ENCODE data around the gene COX11.
A peak's percentile ranks its signal among the peaks of the same experiment; 100 is the strongest.

COX11 gene

GRCh38 chr17:54968262-54968987 lies at the start of gene COX11, which contains the start of gene STXBP4:
TSS of gene COX11 (minus strand) at chr17:54968654. CDS start at chr17:54968646, 8 bp downstream.
TSS of gene STXBP4 (plus strand) at chr17:54968765. CDS start at chr17:54986220, 17,455 bp downstream.
- peak; percentile 92 for DNase-seq

- no peak for DNase-seq
These were observed 37.1 kb upstream of the COX11 start for GRCh38 chr17:55005520-55005919.

GRCh38 chr17:55004484-55004883 lies 36.0 kb upstream of the COX11 start:
- no peak for DNase-seq

DNA sequence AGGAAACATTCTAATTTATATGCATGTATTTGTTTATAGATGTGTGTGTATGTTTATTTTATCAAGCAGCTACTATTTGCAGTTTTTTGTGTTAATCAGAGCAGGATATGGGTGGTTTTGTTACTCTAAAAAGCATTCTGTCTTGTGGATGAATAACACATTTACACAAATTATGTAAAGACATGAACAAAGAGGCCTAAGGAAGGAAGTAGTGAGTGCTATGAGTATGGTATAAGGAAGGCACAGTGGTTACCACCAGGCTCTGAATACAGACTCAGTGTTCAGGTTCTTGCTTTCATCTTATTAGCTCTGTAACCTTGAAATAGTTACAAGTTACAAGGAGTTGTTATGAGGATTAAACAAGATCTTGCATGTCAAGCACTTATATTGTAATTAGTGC lies 34.0 kb upstream of the COX11 start:
- no peak for DNase-seq

- no peak for DNase-seq
These were observed 28.0 kb upstream of the COX11 start for GRCh38 chr17:54996441-54996840.

DNA sequence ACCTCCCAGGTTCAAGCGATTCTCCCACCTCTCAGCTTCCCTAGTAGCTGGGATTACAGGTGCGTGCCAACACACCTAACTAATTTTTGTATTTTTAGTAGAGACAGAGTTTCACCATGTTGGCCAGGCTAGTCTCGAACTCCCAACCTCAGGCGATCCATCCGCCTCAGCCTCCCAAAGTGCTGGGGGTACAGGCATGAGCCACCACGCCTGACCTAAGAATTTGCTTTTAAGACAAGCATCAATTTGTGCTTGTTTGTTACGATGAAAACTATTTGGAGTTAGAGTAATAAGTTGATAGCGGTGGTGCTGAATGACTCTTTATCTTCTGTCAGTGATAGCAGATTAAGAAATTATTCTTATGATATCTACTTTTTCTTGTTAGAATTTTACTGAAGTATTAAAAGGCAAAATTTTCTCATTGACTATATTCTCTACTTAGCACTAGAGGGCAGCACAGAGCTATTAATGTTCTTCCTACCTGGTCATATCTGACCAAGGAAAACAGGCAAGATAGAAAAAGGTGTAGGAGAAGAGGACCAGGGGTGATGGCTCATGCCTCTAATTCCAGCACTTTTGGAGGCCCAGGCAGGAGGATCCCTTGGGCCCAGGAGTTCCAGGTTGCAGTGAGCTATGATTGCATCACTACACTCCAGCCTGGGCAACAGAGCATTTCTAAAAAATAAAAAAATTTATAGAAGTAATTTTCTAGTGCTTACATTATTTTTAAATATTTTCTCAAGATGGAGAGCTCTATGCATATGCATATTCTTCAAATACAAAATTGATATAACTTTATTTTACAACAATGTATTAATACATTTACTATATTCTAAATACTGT lies 24.6 kb upstream of the COX11 start:
- DNase-seq = no peak

DNA sequence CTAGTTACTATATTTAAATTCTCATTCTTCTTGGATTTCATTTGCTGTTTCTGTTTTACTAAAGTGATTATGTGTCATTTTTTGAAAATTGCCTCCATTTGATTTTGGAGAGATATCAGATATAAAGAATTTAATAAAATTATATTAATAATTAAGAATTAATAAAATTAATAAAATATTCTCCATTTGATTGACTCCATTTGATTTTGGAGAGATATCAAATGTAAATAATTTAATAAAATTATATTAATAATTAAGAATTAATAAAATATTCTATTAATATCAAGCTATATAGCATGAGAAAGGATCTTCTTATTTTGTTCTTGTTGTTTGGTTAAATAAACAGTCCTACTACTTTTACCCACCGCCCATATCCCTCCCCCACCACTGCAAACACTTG lies 23.1 kb upstream of the COX11 start:
- no peak for DNase-seq

DNA sequence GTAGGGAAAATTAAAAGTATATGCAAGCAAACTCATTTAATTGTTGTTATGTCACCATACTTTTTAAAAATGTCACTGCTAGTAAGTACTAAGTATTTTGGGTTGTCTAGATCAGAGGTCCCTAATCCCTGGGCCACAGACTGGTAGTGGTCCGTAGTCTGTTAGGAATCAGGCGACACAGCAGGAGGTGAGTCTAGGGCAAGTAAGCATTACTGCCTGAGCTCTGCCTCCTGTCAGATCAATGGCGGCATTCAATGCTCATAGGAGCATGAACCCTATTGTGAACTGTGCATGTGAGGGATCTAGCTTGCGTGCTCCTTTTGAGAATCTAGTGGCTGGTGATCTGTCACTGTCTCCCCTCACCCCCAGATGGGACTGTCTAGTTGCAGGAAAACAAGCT lies 21.7 kb upstream of the COX11 start:
- no peak for DNase-seq

DNA sequence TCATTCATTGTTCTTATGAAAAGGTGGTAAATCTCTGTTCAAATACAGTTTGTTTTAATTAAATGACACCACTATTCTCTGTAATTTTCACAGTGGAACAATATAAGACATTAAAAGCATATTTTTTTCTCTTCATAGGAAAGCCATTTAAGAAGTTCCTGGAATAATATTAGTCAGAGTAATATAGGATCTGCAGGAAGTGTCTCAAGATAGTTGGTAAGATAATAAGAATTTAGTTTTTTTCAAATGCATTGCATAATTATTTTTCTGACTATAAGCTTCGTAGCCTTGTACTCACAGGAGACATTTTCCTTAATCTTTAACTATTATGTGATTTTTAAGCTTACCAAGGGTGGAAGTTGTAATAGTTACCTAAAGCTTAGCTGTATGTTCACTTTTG lies 17.0 kb upstream of the COX11 start:
- no peak for DNase-seq

DNA sequence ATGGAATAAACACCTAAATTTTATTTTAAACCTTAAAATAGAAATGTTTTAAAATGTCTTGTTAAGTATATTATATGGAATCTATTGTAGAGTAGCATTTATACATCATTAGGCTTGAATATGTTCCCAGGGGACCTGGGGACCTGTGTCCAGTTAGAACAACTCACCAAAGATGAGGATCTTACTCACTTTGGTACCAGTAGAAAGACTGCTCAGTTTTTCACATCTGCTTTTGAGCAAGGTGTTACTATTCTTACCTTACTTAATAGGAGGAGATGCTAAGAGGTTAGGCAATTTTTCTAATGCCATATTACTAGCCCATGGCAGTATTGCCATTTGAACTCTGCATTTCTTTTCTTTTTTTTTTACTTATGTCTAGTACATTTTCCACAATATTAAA lies 14.8 kb upstream of the COX11 start:
- no peak for DNase-seq

GRCh38 chr17:54982399-54982798 lies 13.9 kb upstream of the COX11 start:
- no peak for DNase-seq

- DNase-seq = no peak
These were observed 11.9 kb upstream of the COX11 start for GRCh38 chr17:54980375-54980774.

DNA sequence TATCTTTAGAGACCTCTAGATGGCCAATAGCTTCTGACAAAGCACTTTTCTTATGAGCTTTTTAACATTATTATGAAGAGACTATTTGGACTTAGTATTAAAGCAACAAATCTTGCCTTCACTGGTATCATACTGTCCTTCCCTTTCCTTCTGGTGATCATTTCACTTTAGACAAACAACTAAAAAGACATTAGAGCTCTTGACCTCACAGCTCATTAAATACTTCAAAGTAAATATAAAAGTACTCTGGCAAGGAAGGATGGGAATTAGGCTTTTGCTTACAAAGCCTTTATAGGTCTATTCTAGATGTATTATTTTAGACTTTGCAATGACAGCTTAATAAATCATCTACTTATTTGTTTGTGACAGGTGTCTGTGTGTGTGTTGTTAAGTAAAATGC lies 11.2 kb upstream of the COX11 start:
- DNase-seq = no peak

DNA sequence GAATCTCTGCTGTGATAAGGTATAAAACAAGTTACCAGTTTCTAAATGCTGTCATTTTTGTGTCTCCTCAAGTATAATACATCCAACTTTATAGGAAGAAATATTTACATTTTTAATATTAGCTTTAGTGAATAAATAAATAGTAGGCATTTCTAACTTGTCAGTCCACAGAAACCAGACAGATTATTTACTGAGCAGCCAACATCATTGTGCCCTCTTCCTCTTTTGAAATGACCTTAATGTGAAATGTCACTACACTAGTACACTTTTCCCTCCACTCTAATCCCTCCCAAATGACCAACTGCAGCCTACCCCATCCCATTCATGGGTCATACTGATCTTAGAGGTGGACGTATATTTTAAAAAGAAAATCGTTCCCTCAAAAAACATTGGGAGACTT lies 9.3 kb upstream of the COX11 start:
- no peak for DNase-seq

- no peak for DNase-seq
These were observed 7.9 kb upstream of the COX11 start for GRCh38 chr17:54976316-54976715.

DNA sequence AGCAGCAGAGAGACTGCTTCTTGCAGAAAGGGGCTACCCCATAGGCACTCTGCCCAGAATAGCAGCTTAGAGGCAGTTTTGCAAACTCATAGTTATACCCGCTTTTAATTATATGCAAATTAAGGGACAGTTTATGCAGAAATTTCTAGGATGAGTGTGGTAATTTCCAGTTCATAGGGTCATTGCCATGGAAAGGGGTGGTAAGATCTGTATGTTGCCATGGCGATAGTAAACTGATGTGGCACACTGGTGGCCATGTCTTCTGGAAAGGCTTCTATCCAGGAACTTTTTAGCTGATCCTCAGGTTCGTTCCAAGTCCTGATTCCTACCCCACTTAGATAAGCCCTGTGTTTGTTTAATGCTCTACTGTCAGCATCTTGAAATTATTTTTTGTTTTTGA lies 6.3 kb upstream of the COX11 start:
- DNase-seq = no peak

DNA sequence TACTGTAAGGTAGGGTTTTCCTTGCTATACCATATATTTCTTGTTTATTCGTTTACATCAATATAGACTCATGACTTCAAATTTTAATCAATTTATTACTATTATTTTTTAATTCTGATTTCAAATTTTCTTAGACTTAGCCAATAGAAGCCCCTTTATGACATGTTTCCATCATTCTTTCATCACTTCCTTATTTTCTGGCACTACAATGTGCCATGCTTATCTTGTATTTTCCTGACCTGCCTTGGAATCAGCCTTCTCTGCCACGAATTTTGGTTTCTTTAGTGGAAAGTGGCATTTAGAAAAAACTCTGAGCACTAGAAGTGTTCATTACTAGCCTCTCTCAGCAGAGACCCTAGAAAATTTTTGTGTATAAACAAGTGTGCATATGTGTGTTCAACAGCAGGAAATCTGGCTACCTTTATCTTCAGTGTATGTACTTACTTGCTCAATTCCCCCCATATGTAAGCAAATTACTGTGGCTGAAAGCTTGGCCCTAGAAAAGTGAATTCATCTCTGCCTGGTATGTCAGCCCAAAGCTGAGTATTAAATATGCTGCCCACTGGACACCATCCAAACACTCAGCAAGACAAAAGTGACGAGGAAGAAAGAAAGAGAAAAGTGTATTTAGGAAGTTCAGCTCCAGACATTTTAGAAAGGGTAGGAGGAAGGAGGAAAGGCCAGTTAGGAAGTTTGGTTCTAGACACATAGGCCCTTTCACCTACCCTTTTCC lies 4.1 kb upstream of the COX11 start:
- no peak for DNase-seq

- DNase-seq = no peak
These were observed 3.4 kb upstream of the COX11 start for GRCh38 chr17:54971901-54972300.

DNA sequence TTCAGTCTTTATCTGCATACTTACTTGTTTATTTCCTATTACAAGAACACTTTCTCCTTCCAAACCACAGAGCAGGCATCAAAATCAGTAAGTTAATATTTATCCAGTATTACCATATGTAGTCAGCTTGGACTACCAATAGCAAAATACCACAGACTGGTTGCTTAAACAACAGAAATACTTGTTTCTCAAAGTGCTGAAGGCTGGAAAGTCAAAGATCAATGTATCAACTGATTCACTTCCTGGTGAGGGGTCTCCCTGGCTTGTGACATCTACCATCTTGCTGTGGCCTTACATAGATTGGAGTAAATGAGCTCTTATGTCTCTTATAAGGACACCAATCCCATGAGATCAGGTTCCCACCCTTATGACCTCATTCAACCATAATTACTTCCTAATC lies 2.7 kb upstream of the COX11 start:
- no peak for DNase-seq

DNA sequence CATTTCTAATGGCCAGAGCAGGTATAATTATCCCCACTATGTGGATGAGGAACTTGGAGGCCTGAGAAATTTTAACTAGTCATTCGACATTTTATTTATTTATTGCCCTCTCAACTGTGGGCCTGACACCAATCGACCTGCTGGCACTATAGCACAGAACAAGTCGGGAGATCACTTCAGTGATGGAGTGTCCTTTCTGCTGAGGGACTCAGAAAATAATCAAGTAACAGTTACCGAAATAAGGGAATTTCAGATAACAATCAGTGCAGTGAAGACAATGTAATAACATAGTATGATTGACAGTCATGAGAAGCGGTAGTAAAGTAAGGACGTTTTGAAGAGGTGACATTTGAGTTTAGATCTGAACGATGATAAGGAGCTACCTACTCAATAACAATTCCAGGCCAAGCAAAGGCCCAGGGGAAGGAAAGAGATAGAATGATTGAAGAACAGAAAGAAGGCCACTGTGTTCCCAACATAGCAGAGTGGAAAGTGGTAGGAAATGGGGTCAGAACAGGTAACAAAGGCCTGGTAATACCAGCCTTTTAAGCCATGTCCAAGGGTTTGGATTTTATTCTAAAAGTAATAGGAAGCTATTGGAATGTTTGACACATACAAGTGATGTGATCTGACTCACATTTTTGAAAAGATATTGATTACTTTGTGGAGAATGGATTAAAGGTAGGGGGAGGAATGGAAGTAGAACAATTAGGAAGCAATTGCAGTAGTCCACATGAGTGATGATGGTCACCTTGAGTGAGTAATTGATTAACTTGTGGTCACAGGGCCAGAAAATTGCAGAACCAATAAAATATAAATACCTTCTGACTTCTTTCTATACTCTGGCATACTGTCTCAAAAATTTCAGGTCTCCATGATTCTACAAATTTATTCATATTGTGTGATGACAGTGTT lies 1.5 kb upstream of the COX11 start:
- no peak for DNase-seq

GRCh38 chr17:54968988-54969332 lies 506 bp upstream of the COX11 start:
- DNase-seq = peak; percentile 13

- DNase-seq = no peak
These were observed 713 bp downstream of the COX11 start for GRCh38 chr17:54967621-54968261.
